GM15510 (cell line): ENCODE measurements around the gene CDH4.

Source experiments
- POLR2A ChIP-seq: IDR thresholded peaks from 3 replicates; pipeline ENCODE4 v1.6.1; 2011; ENCODE audit warnings: borderline replicate concordance; ENCODE audit not compliant: insufficient read length; ENCODE audit errors: extremely low read depth

Gene CDH4

DNA sequence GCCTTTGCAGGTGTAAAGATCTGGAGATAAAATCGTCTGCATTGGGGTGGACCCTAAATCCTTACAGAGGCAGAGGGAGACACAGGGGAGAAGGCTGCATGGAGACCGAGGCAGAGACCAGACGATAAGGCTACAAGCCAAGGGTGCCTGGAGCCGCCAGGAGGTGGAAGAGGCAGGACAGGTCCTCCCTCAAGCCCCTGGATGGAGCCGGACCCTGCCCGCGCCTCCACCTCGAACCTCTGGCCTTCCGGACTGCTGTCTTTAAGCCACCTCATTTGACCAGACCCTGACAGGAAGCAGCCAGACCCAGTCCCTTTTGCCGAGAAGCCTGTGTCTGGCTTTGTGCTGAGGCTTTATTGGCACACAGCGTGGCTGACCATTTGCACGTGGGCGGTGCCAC lies 629.8 kb downstream of the CDH4 start:
- TF ChIP-seq POLR2A = no peak

DNA sequence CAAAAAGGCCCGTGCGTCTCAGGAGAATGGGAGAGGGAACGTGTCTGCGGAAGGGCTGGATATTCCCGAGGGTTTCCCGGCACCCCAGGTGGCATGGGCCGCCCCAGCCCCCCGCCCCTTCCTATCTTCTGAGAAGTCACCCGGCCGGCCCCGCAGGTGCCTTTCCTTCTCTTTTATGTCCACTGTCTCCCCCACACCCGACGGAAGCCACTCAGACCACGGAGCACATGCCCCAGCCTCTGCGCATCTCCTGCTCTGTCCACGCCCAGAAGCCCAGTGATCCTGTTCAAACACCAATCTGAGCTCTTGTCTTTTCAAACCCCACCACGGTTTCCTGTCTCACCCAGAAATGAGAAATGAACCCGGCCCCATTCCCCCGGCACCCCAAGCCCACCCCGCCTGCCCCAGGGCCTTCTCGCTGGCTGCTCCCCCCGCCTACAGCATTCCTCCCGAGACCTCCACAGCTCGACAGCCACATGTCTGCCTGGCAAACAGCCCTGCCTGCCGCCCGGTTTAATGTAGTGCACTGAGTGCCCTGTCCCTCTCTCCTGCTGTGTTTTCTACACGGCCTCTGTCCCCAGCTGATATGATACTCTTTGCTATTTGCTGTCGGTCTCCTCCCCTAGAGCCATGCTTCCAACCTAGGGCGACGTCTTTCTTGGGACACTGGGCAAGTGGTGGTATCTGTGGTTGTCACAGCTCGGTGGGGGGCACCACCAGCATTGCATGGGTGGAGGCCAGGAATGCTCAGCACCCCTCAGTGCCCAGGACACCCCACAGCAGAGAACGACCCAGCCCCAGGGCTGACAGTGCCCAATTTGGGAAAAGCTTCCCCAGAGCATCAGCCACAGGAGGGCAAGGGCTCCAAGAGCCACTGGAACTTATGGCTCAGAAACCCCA lies 630.9 kb downstream of the CDH4 start:
- TF ChIP-seq POLR2A = no peak

DNA sequence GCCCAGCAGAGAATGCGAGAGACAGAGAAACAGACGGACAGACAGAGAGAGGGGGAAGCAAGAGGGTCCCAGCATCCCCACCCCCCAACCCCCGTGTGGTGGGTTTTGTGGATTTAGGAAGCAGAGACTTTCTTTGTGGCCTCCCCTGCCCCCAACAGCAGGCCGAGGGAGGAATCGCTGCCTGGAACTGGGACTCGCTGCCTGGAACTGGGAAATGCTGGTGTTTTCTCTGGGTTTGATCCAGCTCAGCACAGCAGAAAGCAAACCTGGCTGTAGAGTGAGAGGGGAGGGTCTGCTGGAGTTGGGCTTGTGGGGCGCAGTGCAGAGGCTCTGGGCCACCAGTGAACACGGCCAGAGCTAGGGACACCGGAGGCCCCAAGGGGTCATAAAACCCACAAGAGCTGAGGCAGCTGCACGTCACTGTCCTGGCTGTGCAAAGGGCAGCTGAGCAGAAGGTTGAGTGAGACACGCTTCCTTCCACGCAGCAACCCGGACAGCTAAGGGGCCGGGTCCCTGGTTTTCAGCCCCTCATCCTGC lies 631.9 kb downstream of the CDH4 start:
- no peak for TF ChIP-seq POLR2A

DNA sequence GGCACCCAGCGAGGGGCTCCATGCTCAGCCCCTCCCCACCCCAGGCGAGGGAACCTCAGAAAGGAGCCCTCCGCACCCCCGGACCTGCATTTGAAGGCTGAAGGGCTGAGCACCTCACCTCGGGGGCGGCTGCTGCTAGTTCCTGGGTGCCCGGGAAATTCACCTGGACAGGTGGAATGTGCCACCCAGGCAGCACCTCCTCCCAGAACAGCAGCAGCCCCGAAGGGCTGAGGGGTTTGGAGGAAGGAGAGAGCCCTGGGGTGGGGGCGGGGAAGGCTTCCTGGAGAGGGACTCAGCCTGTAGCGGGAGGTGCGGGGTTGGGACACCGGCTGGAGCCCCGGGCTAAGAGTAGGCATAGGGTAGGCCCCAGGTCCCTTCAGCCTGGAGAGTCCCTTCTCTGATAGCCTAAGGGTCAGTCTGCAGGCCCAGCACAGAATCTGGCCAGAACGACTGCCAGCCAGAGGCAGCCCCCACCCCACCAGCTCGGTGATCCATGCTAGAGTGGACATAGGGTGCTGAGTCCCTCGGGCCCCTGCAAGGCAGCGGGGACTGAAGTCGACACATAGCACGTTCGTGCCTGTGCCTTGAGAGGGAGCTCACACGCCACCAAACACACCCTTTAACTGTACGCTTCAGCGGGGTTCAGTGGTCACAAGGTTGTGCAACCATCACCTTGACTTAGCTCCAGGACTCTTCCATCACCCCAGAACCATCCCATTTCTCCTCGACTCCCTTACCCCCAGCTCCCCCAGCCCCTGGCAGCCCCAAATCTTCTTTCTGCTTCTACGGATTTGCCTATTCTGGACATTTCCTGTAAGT lies 632.7 kb downstream of the CDH4 start:
- no peak for TF ChIP-seq POLR2A

DNA sequence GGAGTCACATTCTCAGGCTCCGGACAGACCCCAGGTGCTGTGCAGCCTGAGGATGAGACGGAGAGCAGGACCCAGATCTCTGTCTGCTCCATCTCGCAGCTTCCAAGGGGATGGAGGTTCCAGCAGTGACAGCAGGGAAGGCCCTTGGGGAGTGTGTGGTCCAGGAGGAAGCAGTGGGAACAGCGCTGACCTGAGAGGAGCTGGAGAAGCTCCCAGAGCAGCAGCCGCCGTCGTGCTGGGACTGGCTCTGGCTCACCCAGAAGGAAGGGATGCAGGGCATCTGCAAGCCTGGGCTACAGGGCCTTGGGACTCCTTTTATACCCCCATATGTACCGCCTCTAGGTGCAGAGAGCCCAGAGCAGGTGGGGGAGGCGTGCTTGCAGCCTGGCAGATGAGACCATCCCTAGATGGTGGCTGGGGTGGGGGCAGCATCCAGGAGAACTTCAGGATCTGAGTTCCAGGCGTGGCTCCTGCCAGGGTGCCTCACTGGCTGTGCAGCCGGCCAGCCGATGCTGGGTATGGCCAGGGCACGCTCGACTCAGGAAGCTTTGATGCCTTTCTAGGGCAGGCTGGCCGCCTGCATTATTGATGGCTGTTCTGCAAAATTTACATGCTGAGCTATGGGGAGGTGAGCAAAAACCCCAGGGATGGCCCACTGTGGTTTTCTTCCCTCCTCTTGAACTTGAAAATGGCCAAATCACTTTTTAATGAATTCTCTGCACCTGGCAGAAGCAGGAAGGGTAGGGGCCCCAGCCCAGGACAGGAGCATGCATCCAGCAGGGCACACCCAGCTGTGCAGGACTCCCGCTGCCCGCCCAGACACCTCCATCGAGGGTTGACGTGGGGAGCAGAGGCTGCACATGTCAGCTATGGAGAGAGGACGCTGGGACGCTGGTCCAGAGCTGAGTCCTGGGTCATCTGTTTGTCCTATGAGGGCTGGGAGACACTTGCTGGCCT lies 634.0 kb downstream of the CDH4 start:
- no peak for TF ChIP-seq POLR2A

DNA sequence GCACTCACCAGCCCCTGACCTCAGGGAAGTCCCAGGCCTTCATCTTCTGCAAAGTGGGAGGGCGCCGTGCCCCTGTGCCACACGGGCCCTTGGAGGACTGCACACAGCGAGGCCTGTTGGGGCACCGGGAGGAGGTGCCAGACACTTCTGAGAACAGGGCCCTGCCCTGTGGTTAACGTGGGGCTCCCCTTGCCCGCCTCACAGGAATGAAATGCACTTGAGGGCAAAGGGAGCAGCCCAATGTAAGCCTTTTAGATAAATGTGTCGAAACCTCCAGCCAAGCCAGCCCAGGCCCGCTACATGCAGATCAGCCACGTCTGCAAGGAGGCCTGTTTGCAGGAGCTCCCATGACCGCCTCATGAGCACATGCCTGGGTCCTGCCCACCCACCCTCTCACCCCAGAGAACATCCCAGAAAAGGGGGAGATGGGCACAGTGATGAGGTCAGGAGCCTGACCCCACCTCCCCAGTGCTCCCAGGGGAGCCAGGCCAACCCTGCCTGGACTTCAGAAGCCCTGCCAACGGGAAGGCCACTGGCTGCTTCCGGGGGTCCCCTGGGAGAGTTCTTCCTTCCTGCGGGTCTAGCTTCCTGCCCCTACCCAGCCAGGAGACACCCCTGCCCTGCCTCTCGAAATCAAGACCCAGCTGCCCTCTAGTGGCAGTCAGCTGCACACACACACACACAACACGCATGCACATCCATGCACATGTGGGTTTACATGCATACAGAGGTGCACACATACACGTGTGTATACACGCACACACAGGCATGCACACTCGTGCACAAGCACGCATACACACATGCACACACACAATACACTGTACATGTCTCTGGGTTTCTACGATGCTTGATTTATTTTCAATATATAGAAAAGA lies 634.9 kb downstream of the CDH4 start:
- TF ChIP-seq POLR2A = no peak

DNA sequence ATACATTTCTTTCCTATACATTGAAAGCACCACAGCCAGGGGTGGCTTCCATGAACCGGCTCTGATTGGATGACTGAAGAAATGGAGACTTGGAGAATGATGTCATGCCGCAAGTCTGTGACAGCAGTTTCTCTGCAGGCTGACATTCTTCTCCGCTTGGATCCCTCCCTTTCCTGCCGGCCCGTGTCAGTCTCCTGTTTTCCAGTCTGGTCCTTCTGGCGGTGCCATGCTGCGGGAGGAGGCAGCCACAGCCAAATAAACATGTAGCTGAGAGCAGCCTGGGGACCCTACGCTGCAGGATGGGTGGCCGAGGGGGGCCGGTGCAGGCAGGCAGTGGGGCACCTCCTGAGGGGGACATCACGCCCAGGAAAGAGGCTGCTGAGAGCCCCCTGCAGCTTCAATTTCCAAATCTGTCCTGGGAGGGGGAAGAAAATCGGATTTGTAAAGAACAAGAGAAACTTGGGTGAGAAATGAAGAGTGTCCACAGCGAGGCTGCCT lies 635.6 kb downstream of the CDH4 start:
- TF ChIP-seq POLR2A = no peak

DNA sequence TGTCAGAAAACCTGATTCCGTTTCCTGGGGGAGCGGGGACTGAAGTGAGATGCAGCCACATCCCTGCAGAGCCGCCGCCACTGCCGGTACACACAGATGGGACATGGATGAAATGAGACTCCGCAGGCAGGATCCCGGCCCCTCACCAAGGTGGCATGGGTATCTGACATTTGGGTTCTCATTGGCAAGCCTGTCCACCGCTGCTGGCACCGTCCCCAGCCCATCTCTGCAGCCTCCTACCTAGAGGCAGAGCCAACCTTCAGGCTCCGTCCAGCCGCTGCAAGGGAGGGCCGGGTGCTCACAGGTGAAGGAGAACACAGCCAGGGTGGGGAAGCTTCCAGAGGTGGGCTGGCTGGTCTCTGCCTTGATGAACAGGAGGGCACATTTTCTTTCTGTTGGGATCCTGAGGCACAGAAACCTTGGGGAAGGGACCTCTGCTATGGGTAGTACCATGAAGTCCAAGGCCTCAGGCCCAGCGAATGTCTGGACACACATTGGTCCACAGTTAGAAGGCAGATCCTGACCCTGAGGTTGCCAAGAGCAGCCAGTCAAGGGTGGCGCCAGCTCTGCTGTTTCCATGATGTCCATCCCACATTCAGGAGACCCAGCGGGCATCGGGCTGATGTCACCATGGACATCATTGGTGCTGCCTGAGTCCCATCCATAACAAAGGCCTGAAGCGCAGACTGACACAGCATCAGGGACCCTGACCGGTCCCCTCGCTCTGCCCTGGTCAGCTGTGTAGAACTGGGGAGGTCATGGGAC lies 636.2 kb downstream of the CDH4 start:
- no peak for TF ChIP-seq POLR2A

DNA sequence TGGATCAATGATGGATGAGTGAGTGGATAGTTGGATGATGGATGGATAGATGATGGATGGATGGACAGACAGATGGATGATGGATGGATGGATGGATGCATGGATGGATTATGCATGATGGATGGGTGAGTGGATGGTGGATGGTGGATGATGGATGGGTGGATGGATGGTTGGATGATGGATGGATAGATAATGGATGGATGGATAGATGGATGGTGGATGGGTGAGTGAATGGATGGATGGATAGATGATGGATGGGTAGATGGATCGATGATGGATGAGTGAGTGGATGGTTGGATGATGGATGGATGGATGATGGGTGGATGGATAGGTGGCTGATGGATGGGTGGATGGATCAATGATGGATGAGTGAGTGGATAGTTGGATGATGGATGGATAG lies 637.6 kb downstream of the CDH4 start:
- TF ChIP-seq POLR2A = no peak

DNA sequence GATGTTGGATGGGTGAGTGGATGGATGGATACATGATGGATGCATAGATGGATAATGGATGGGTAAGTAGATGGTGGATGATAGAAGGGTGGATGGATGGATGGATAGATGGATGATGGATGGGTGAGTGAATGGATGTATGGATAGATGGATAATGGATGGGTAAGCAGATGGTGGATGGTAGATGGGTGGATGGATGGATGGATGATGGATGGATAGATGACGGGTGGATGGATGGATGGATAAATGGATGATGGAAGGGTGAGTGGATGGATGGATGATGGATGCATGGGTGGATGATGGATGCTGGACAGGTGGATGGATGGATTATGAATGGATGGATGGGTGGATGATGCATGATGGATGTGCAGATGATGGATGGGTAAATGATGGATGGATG lies 638.1 kb downstream of the CDH4 start:
- no peak for TF ChIP-seq POLR2A

DNA sequence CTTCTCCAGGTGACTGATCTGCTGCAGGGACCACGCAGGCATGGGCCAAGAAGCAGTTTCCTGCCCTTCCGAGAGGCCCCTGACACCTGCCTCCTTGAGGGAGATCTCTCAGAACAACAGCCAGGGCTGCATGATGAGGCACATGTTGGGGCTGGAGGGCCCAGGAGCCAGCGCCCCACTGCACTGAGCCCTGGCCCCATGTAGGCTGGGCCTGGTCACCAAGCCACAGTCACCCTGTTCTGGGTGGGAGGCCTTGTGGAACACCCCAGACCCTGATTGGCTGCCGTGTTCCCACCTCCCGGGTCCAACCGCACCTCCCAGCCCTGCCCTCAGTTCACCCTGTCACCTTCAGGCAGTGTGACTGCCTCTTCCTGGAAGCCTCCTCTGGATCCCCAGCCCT lies 639.4 kb downstream of the CDH4 start:
- no peak for TF ChIP-seq POLR2A

DNA sequence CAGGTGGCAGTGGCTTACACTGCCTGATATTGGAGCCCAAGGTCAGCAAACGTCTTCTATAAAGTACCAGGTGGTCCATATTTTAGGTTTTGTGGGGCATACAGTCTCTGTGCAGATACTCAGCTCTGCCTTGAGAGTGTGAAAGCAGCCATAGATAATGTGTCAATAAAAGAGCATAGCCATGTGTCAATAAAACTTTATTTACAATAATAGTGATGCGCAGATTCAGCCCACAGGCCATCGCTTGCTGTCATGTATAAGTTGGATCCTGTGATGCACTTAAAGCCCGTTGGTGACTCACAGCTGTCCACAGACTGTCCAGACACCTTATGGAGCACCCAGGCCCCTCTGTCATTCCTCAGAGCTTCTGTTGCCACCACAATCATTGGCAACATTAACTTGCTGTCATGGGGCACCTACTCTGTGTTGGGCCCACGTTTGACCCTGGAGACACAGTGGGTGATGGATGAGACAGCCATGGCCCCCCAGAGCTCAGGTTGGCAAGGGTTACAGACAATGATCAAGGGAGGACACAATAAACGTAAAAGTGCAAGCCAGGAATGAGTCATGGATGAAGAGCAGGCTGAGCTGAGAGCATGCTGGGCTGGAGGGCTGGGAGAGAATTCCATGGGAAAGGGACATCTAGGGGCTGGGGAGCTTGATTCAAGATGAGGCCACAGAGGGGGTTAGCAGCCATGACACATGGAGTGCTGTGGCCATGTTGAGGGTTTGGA lies 640.0 kb downstream of the CDH4 start:
- no peak for TF ChIP-seq POLR2A

DNA sequence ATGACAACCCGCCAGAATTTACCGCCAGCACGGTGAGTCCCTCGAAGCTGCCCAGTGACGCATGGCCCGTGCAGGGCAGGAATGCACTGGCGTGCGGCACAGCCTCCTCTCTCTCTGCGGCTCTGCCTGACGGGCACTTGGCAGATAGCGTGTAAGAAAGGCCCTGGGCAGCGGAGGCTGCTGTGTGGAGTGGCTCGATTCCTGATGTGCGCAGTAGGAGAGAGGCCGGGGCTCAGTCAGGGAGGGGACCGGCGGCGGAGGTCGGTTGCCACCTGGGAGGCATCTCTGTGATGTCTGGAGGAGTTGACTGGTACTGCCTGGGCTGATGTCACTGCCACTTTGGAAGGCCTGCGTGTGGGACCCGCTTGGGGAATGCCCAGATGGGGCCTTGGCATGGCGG lies 643.0 kb downstream of the CDH4 start:
- no peak for TF ChIP-seq POLR2A

DNA sequence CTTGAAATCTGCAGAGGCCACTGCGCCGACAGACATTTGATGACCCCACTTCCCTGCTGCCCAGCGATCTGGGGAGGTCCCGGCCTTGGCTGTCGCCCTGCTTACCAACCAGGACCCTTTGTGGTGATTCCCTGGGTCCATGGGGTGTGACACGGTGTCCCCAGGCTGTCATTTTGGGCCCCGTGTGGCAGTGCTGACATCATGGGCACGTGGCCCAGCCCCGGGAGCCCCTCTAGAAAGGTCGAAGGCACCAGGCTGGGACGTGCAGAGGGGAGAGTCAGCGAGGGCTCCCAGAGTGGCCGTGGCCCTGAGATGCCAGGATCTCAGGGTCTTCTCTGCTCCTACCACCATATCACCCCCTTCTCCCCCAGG lies 643.6 kb downstream of the CDH4 start:
- TF ChIP-seq POLR2A = no peak
